WTC11 (cell line): ENCODE measurements around the gene BBOX1.

Experiments
- ATF6 ChIP-seq: sonication (generic); formaldehyde crosslinking; IDR thresholded peaks from 2 replicates; pipeline ENCODE4 v1.8.1; 2023; ENCODE audit warnings: mild to moderate bottlenecking, missing genetic modification reagents
- RELA ChIP-seq: sonication (generic); formaldehyde crosslinking; IDR thresholded peaks from 2 replicates; pipeline ENCODE4 v1.8.1; 2022; ENCODE audit warnings: missing genetic modification reagents, mild to moderate bottlenecking, borderline replicate concordance
- ZBTB21 ChIP-seq: sonication (generic); formaldehyde crosslinking; IDR thresholded peaks from 2 replicates; pipeline ENCODE4 v1.8.1; 2023; ENCODE audit warnings: mild to moderate bottlenecking, missing genetic modification reagents, borderline replicate concordance
- ZNF281 ChIP-seq: sonication (generic); formaldehyde crosslinking; IDR thresholded peaks from 2 replicates; pipeline ENCODE4 v1.8.0; 2023; ENCODE audit warnings: mild to moderate bottlenecking, missing genetic modification reagents
- ZNF671 ChIP-seq: fragments of 250-450 bp; sonication (Bioruptor Pico); IDR thresholded peaks from 2 replicates; pipeline ENCODE4 v1.8.0; 2021; ENCODE audit warnings: mild to moderate bottlenecking
- TF ChIP-seq, protein P1 (sequence below): sonication (generic); formaldehyde crosslinking; IDR thresholded peaks from 2 replicates; pipeline ENCODE4 v1.8.0; 2022; ENCODE audit warnings: mild to moderate bottlenecking, missing genetic modification reagents
- TF ChIP-seq, protein P2 (sequence below): fragments of 200-600 bp; IDR thresholded peaks from 2 replicates; pipeline ENCODE4 v1.8.0; 2022; ENCODE audit warnings: antibody characterized with exemption
- TF ChIP-seq, protein P3 (sequence below): sonication (generic); formaldehyde crosslinking; conservative IDR thresholded peaks from 2 replicates; pipeline ENCODE4 v1.8.1; 2022; ENCODE audit warnings: mild to moderate bottlenecking, missing genetic modification reagents

DNA sequence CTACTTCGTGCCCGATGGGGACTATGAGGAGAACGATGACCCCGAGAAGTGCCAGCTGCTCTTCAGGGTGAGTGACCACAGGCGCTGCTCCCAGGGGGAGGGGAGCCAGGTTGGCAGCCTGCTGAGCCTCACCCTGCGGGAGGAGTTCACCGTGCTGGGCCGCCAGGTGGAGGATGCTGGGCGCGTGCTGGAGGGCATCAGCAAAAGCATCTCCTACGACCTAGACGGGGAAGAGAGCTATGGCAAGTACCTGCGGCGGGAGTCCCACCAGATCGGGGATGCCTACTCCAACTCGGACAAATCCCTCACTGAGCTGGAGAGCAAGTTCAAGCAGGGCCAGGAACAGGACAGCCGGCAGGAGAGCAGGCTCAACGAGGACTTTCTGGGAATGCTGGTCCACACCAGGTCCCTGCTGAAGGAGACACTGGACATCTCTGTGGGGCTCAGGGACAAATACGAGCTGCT, 46.0 kb upstream of the BBOX1 start:
- TF ChIP-seq, protein P1, sequence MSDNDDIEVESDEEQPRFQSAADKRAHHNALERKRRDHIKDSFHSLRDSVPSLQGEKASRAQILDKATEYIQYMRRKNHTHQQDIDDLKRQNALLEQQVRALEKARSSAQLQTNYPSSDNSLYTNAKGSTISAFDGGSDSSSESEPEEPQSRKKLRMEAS (CRISPR knock-in tag), result no peak
- TF ChIP-seq RELA, result no peak
- TF ChIP-seq, protein P2, sequence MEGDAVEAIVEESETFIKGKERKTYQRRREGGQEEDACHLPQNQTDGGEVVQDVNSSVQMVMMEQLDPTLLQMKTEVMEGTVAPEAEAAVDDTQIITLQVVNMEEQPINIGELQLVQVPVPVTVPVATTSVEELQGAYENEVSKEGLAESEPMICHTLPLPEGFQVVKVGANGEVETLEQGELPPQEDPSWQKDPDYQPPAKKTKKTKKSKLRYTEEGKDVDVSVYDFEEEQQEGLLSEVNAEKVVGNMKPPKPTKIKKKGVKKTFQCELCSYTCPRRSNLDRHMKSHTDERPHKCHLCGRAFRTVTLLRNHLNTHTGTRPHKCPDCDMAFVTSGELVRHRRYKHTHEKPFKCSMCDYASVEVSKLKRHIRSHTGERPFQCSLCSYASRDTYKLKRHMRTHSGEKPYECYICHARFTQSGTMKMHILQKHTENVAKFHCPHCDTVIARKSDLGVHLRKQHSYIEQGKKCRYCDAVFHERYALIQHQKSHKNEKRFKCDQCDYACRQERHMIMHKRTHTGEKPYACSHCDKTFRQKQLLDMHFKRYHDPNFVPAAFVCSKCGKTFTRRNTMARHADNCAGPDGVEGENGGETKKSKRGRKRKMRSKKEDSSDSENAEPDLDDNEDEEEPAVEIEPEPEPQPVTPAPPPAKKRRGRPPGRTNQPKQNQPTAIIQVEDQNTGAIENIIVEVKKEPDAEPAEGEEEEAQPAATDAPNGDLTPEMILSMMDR, result no peak
- TF ChIP-seq, protein P3, sequence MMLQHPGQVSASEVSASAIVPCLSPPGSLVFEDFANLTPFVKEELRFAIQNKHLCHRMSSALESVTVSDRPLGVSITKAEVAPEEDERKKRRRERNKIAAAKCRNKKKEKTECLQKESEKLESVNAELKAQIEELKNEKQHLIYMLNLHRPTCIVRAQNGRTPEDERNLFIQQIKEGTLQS (CRISPR knock-in tag), result no peak
- no peak for TF ChIP-seq ATF6
- no peak for TF ChIP-seq ZBTB21 (CRISPR knock-in tag)
- TF ChIP-seq ZNF281 (CRISPR knock-in tag), result no peak
- no peak for TF ChIP-seq ZNF671
